Mesenchymal stem cell (in vitro differentiated cells and primary cell): ENCODE data around the gene CERS1.

Experiments used
- DNase-seq: peaks from one replicate; pipeline ENCODE4 v3.0.0-alpha.2; 2013
- H2AFZ ChIP-seq: one replicate; pipeline ENCODE4 v1.6.1; 2013; ENCODE audit warnings: low read depth, mild to moderate bottlenecking, control low read depth, inconsistent platforms, low read length, moderate library complexity
- H2AK5ac ChIP-seq: 2 replicates; pipeline ENCODE4 v1.6.1; 2013; ENCODE audit warnings: low read length, moderate library complexity, mild to moderate bottlenecking, inconsistent platforms; ENCODE audit not compliant: severe bottlenecking
- H2BK120ac ChIP-seq: one replicate; pipeline ENCODE4 v1.6.1; 2013; ENCODE audit warnings: low read depth, mild to moderate bottlenecking, inconsistent platforms, low read length, moderate library complexity
- H2BK12ac ChIP-seq, 2 experiments: one replicate each; pipeline ENCODE4 v1.6.1; 2013; ENCODE audit warnings: inconsistent platforms in 2 of 2, low read length in 2 of 2, mild to moderate bottlenecking in 2 of 2, moderate library complexity in 2 of 2, control low read depth in 1 of 2
- H2BK15ac ChIP-seq: one replicate; pipeline ENCODE4 v1.6.1; 2013; ENCODE audit warnings: mild to moderate bottlenecking, low read depth, inconsistent platforms; ENCODE audit not compliant: poor library complexity, severe bottlenecking
- H2BK5ac ChIP-seq: 2 replicates; pipeline ENCODE4 v1.6.1; 2013; ENCODE audit warnings: low read depth, mild to moderate bottlenecking, low read length, control low read depth, inconsistent platforms; ENCODE audit not compliant: poor library complexity, severe bottlenecking
- H3K14ac ChIP-seq, 2 experiments: one replicate each; pipeline ENCODE4 v1.6.1; 2013; ENCODE audit warnings: inconsistent platforms in 2 of 2, low read length in 2 of 2, control low read depth in 1 of 2, mild to moderate bottlenecking in 1 of 2, moderate library complexity in 1 of 2
- H3K18ac ChIP-seq, 2 experiments: one replicate each; pipeline ENCODE4 v1.6.1; 2013; ENCODE audit warnings: inconsistent platforms in 2 of 2, low read length in 2 of 2, control low read depth in 1 of 2, low read depth in 1 of 2, mild to moderate bottlenecking in 1 of 2
- H3K23ac ChIP-seq, 2 experiments: one replicate each; pipeline ENCODE4 v1.6.1; 2013; ENCODE audit warnings: inconsistent platforms in 2 of 2, low read length in 2 of 2, mild to moderate bottlenecking in 2 of 2, moderate library complexity in 2 of 2, control low read depth in 1 of 2
- H3K27ac ChIP-seq: 2 replicates; pipeline ENCODE4 v1.5.1; 2013; ENCODE audit warnings: mild to moderate bottlenecking, moderate library complexity, low read length, control low read depth, inconsistent platforms; ENCODE audit not compliant: poor library complexity, severe bottlenecking
- H3K27me3 ChIP-seq, 2 experiments: 2 replicates each; pipeline versions ENCODE4 v1.6.1 to v1.7.0; 2013; ENCODE audit warnings: low read length in 2 of 2, mild to moderate bottlenecking in 2 of 2, moderate library complexity in 2 of 2, control low read depth in 1 of 2, inconsistent platforms in 1 of 2; ENCODE audit not compliant: control insufficient read depth in 1 of 2, insufficient read depth in 1 of 2
- H3K36me3 ChIP-seq, 2 experiments: 2 replicates each; pipeline versions ENCODE4 v1.6.1 to v1.7.0; 2013; ENCODE audit warnings: low read length in 2 of 2, control low read depth in 1 of 2, inconsistent platforms in 1 of 2, low read depth in 1 of 2, mild to moderate bottlenecking in 1 of 2; ENCODE audit not compliant: insufficient read depth in 2 of 2, control insufficient read depth in 1 of 2
- H3K4ac ChIP-seq, 2 experiments: one replicate each; pipeline ENCODE4 v1.6.1; 2013; ENCODE audit warnings: inconsistent platforms in 2 of 2, low read length in 2 of 2, mild to moderate bottlenecking in 2 of 2, moderate library complexity in 2 of 2, control low read depth in 1 of 2, low read depth in 1 of 2
- H3K4me1 ChIP-seq: 2 replicates; pipeline ENCODE4 v1.6.1; 2013; ENCODE audit warnings: low read depth, low read length, control low read depth; ENCODE audit not compliant: control insufficient read depth, insufficient read depth
- H3K4me2 ChIP-seq: 2 replicates; pipeline ENCODE4 v1.6.1; 2013; ENCODE audit warnings: low read length, mild to moderate bottlenecking, inconsistent platforms; ENCODE audit not compliant: poor library complexity, severe bottlenecking
- H3K4me3 ChIP-seq, 2 experiments: 2 replicates each; pipeline versions ENCODE4 v1.5.1 to v1.7.0; 2013; ENCODE audit warnings: low read length in 2 of 2, mild to moderate bottlenecking in 2 of 2, control low read depth in 1 of 2, low read depth in 1 of 2; ENCODE audit not compliant: insufficient read depth in 1 of 2
- H3K79me1 ChIP-seq: replicated peaks from 2 replicates; pipeline ENCODE4 v1.6.1; 2013; ENCODE audit warnings: mild to moderate bottlenecking, control low read depth, low read length, inconsistent platforms; ENCODE audit not compliant: poor library complexity, severe bottlenecking
- H3K9ac ChIP-seq: 2 replicates; pipeline ENCODE4 v1.7.0; 2013; ENCODE audit warnings: mild to moderate bottlenecking, low read length, moderate library complexity
- H3K9me3 ChIP-seq: 2 replicates; pipeline ENCODE4 v1.7.0; 2013; ENCODE audit warnings: mild to moderate bottlenecking, low read length; ENCODE audit not compliant: control insufficient read depth
- H4K8ac ChIP-seq: one replicate; pipeline ENCODE4 v1.6.1; 2013; ENCODE audit warnings: inconsistent platforms, mild to moderate bottlenecking, low read length, moderate library complexity
- H4K91ac ChIP-seq: one replicate; pipeline ENCODE4 v1.6.1; 2013; ENCODE audit warnings: mild to moderate bottlenecking, low read length, inconsistent platforms
- WGBS: methylation state at CpG from one replicate; pipeline ENCODE4 v1.1.7; 2013; ENCODE audit warnings: mixed read lengths; 5-methylcytosine and 5-hydroxymethylcytosine counted together

Gene CERS1

GRCh38 chr19:18941628-18942354 is 45.8 kb upstream of the CERS1 start:
- peak overlapping the region; percentile 66 to 71 for H3K4ac ChIP-seq
- H2BK15ac ChIP-seq, result no peak overlapping the region
- peak overlapping the region; percentile 11 for H4K91ac ChIP-seq
- peak overlapping the region; percentile 80 for H3K9ac ChIP-seq
- H3K27me3 ChIP-seq, result no peaks in the 10 kb centered on the region
- no peak overlapping the region for H2BK5ac ChIP-seq
- H3K18ac ChIP-seq, result peak overlapping the region; percentile 30 to 69
- H3K4me1 ChIP-seq, result peaks cover 20% of the 10 kb centered on the region
- H3K9me3 ChIP-seq, result no peaks in the 10 kb centered on the region
- no peak overlapping the region for H2BK120ac ChIP-seq
- 70% methylated on average over 18 of the region's 18 CpGs for WGBS
- peaks cover 30 to 32% of the 10 kb centered on the region in 2 experiments for H3K36me3 ChIP-seq
- H3K23ac ChIP-seq, result peak overlapping the region in 1 of 2 experiments; percentile 2
- no peak overlapping the region for H3K27ac ChIP-seq
- DNase-seq, result peak; percentile 4
- peaks cover 28% of the 10 kb centered on the region for H3K79me1 ChIP-seq
- H3K4me3 ChIP-seq, result peak overlapping the region; percentile 35 to 77
- peak overlapping the region; percentile 33 for H2AK5ac ChIP-seq
- H3K4me2 ChIP-seq, result no peak overlapping the region
- no peak overlapping the region for H3K14ac ChIP-seq
- peak overlapping the region; percentile 74 for H4K8ac ChIP-seq
- H2AFZ ChIP-seq, result no peak overlapping the region
- H2BK12ac ChIP-seq, result peak overlapping the region; percentile 50 to 89

- Histone ChIP-seq H3K18ac (peak within 1 kb of the TSS; percentile 37 to 94), H2AFZ (peak within 1 kb of the TSS; percentile 78), H3K27me3 (no peaks in the 10 kb centered on the region), H2AK5ac (peak within 1 kb of the TSS; percentile 72), H2BK5ac (peak within 1 kb of the TSS; percentile 24), H3K79me1 (peaks cover 28% of the 10 kb centered on the region), H3K36me3 (peaks cover 23 to 28% of the 10 kb centered on the region in 2 experiments), H4K8ac (peak within 1 kb of the TSS; percentile 82), H3K27ac (peak within 1 kb of the TSS; percentile 4), H4K91ac (peak within 1 kb of the TSS; percentile 92), H3K4ac (peak within 1 kb of the TSS; percentile 93 to 99), H2BK12ac (peak within 1 kb of the TSS; percentile 50 to 89), H3K4me1 (peaks cover 20% of the 10 kb centered on the region), H2BK15ac (peak within 1 kb of the TSS; percentile 80), H3K9me3 (no peaks in the 10 kb centered on the region), H3K9ac (peak within 1 kb of the TSS; percentile 97), H3K4me3 (peak within 1 kb of the TSS; percentile 65 to 89), H3K4me2 (peak within 1 kb of the TSS; percentile 89), H3K23ac (peak within 1 kb of the TSS; percentile 93 to 100), H3K14ac (peak within 1 kb of the TSS; percentile 87 to 99), H2BK120ac (peak within 1 kb of the TSS; percentile 90)
- peak; percentile 58 for DNase-seq
- WGBS, result under 1% methylated on average over 25 of the region's 81 CpGs
Measured at GRCh38 chr19:18940769-18941627, 45.0 kb upstream of the CERS1 start, which contains the start of gene HOMER3. Gene HOMER3 (minus strand): TSS chr19:18941217. CDS start chr19:18938982, 2,235 bp downstream.

- DNase-seq, result peak; percentile 60
- H3K18ac ChIP-seq, result peak overlapping the region; percentile 82 to 94
- H2AFZ ChIP-seq, result no peak overlapping the region
- H3K4ac ChIP-seq, result peak overlapping the region; percentile 93 to 99
- H3K23ac ChIP-seq, result peak overlapping the region in 1 of 2 experiments; percentile 72
- H4K91ac ChIP-seq, result peak overlapping the region; percentile 73
- H2BK5ac ChIP-seq, result peak overlapping the region; percentile 24
- H3K9me3 ChIP-seq, result no peaks in the 10 kb centered on the region
- peak overlapping the region; percentile 18 to 33 for H2BK12ac ChIP-seq
- H4K8ac ChIP-seq, result peak overlapping the region; percentile 82
- H3K4me1 ChIP-seq, result peaks cover 20% of the 10 kb centered on the region
- H2BK15ac ChIP-seq, result peak overlapping the region; percentile 80
- H3K27me3 ChIP-seq, result no peaks in the 10 kb centered on the region
- peak overlapping the region; percentile 90 for H2BK120ac ChIP-seq
- 1% methylated on average over 37 of the region's 47 CpGs for WGBS
- peak overlapping the region; percentile 97 for H2AK5ac ChIP-seq
- peak overlapping the region; percentile 4 for H3K27ac ChIP-seq
- peaks cover 26 to 28% of the 10 kb centered on the region in 2 experiments for H3K36me3 ChIP-seq
- peaks cover 28% of the 10 kb centered on the region for H3K79me1 ChIP-seq
- H3K9ac ChIP-seq, result peak overlapping the region; percentile 97
- peak overlapping the region; percentile 65 to 89 for H3K4me3 ChIP-seq
- H3K4me2 ChIP-seq, result peak overlapping the region; percentile 89
- peak overlapping the region; percentile 95 to 99 for H3K14ac ChIP-seq
Measured at GRCh38 chr19:18939922-18940768, 44.2 kb upstream of the CERS1 start.
